H1 (cell line): ENCODE data around the gene LLGL2. TPM values are rescaled to one million over a fixed set of nuclear protein-coding genes. Genes with fewer than 3 reads are reported as not detected.

Experiments used
- CBX8 ChIP-seq: fragments of 300-800, 300-1000 bp; sonication (generic); IDR thresholded peaks from 2 replicates; pipeline ENCODE4 v1.7.1; 2016; ENCODE audit warnings: low read depth, low read length, borderline replicate concordance
- CREB1 ChIP-seq: IDR thresholded peaks from 2 replicates; pipeline ENCODE4 v1.6.1; 2012; ENCODE audit warnings: inconsistent platforms
- SP4 ChIP-seq: IDR thresholded peaks from 2 replicates; pipeline ENCODE4 v1.6.1; 2012; ENCODE audit warnings: low read length, inconsistent platforms
- SRF ChIP-seq: IDR thresholded peaks from 2 replicates; pipeline ENCODE4 v1.6.1; 2011; ENCODE audit warnings: mild to moderate bottlenecking, low read depth, low read length, moderate library complexity
- polyA plus RNA-seq, 7 experiments: library from polyadenylated mRNA; depleted of rRNA in 3 of 7; stranded (reverse) in 5 of 7; unstranded in 2 of 7; fragments of >200 nt in 5 of 7; fragments of 200-250 nt in 2 of 7; gene quantifications; 1 replicate in 5 of 7; 2 replicates in 1 of 7; 4 replicates in 1 of 7; pipeline versions ENCODE4 v1.2.1 to v1.2.3, GENCODE V29; 2011 to 2013; ENCODE audit warnings: missing spikeins in 2 of 7, mixed read lengths in 2 of 7
- total RNA-seq: library from RNA; stranded (reverse); fragmentation: NEBNext Ultra II Directional; extraction: Animal tissue kit (Norgen Biotek cat#: 25700); gene quantifications from 2 replicates; pipeline ENCODE4 v1.2.1, GENCODE V29; 2021
- TF ChIP-seq, protein P1 (sequence below): IDR thresholded peaks from 2 replicates; pipeline ENCODE4 v1.6.1; 2012; ENCODE audit warnings: inconsistent platforms

Gene LLGL2
- total and polyA plus RNA-seq, 2 of the 8 experiments (the other 6 are each of a cell fraction or from before 2014, with no cell fraction given): 64.5 to 77.1 TPM

DNA sequence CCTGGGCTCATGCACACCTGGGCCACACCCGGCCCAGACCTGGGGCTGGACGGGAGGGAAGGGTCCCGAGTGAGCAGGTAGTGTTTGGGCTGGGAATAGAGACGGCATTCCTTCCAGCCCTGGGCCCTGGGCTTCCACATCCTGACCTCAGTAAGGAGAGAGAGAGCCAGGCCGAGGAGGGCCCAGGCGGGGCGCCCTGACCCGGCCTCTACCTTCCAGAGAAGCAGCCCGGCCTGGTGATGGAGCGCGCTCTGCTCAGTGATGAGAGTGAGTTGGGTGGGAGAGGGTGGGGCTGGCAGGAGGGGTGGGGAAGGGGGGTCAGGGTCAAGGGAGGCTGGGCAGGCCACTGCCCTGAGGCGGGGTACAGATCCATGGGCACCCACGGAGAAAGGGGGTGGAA lies 48.5 kb downstream of the LLGL2 start (continued):
- TF ChIP-seq CBX8 (no peak), CREB1 (no peak), SRF (no peak), SP4 (no peak)
- TF ChIP-seq, protein P1, sequence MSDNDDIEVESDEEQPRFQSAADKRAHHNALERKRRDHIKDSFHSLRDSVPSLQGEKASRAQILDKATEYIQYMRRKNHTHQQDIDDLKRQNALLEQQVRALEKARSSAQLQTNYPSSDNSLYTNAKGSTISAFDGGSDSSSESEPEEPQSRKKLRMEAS: no peak
